Superior temporal gyrus (tissue), 1 donor: ENCODE results near the gene TCEA2.
A peak's percentile ranks its signal among the peaks of the same experiment; 100 is the strongest.
"Not testable (repeated sequence)": the region's sequence is repeated elsewhere in the genome, so short reads cannot be mapped to it uniquely, and the experiment has no call there.

ENCODE experiments used
- DNase-seq: peaks from one replicate; pipeline ENCODE4 v3.0.0-alpha.2; 2016; ENCODE audit errors: extremely low spot score

Gene TCEA2

DNA sequence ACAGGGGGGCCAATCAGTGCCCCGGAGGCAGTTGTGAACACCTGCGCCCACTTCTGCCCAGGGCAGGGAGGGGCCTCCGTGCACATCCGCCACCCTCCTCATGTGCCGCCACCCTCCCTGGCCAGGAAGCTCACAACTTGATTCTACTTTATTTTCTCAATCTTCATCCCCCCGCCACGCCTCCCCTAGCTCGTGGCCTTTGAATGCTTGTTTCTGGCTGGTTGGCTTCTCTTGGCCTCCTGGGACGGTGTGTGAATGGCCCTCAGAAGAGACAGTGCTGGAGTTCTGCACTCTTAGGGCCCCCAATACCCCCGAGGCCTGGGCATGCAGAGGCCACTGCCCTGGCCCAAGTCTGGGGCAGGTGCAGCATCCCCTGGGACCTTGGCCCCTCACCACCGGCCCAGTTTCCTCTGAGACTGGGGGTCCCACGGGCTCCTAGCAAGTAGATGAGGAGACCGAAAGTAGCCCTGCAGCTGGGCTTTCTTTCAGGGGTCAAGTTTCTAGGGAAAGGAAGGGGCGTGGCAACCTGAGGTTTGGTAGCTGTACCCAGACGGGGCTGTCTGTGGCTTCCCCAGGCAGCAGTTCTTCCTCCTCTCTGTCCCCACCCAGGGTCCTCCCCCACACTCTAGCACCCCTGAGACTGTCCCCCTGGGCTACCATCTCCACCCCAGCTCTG lies 15.0 kb downstream of the TCEA2 start:
- DNase-seq: no peak

DNA sequence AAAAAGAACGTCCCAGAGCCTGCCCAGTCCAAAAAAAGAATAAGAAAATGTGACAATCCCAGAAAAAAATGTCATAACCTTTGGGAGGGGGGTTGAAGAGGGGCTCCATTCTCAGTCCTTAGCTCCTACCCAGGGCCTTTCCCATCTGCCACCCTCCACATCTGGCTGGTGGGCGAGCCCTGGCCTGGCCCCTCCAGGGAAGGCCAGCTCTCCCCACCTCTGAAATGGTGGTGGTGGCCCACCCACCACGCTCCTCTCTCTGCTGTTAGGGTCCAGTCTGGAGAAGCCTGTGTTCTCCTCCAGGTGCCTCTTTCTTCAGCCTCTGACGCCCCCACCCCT lies 15.9 kb downstream of the TCEA2 start:
- no peak for DNase-seq

DNA sequence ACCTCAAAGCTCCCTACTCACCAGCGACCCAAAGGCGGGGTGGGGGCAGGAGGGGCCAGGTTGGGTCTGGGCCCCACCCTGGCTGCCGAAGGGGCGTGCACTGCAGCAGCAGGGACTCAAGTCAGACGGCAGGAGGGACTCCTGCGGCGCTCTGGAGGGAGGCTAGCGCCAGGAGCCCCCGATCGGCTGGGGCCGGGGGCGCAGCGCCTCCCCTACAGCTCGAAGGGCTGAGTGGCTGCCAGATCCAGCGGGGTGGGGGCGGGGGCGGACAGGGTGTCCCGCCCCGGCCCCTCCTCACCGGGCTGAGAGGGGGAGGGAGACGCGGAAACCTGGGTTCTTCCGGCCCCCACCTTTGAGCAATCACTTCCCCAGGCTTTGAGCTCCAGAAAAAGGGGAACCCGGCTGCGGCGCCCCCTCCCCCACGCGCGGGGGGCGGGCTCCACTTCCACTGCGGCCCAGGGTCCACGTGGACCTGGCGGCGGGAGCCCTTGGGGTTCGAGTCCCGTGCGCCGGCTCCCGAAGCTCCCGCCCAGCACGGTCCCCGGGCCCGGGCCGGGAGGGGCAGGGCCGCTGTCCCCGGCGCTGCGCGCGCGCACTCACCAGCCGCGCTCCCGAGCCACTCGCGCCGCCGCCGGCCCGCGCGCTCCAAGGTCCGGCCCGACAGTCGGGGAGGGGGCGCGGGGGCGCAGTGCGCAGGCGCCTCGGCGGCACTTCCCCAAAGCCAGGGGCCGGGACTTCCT lies 16.4 kb downstream of the TCEA2 start, which contains the start of gene RGS19:
Gene RGS19 (minus strand): TSS at position 246 of the 740 bp plus-strand sequence. CDS start 2,632 bp downstream, outside the sequence.
- no peak for DNase-seq

DNA sequence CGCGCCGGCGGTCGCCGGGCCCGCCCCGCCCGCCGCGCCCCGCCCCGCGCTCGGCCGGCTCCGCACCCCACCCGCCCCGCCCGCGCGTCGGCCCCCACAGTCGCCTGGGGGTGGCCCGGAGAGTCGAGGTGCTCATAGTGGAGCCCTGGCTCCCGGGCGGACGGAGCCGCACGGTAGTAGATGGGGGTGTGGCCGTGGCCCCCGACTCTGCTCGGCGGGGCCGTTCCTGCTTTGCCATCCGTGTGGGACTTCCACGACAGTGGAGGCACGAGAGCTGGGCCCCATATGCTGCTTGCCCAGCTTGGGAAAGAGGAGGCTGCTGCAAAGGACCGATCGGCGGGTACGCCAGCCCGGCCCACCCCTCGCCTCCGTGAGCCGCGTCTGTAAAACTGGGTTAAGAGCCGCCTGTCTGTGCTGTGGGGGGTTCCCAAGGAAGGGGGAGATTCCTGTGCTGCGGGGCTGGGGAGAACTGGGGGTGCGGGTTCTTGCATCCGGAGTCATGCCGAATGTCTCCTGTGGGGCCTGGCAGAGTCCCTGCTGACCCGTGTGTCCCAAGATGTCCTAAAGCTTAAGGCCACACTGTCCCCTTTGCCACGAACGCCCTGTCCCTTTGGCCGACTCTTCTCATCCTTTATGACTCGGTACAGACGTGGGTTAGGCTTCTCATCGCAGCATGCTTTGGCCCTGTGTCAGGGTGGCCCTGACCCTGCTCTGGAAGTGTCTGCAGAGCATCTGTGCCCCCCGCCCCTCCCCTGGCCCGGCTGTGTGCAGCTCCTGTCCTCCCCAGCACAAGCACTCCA lies 17.2 kb downstream of the TCEA2 start, which contains the start of gene OPRL1:
Gene OPRL1 (plus strand): TSS at position 70 of the 800 bp plus-strand sequence. CDS start 12,639 bp downstream, outside the sequence.
- DNase-seq: no peak

DNA sequence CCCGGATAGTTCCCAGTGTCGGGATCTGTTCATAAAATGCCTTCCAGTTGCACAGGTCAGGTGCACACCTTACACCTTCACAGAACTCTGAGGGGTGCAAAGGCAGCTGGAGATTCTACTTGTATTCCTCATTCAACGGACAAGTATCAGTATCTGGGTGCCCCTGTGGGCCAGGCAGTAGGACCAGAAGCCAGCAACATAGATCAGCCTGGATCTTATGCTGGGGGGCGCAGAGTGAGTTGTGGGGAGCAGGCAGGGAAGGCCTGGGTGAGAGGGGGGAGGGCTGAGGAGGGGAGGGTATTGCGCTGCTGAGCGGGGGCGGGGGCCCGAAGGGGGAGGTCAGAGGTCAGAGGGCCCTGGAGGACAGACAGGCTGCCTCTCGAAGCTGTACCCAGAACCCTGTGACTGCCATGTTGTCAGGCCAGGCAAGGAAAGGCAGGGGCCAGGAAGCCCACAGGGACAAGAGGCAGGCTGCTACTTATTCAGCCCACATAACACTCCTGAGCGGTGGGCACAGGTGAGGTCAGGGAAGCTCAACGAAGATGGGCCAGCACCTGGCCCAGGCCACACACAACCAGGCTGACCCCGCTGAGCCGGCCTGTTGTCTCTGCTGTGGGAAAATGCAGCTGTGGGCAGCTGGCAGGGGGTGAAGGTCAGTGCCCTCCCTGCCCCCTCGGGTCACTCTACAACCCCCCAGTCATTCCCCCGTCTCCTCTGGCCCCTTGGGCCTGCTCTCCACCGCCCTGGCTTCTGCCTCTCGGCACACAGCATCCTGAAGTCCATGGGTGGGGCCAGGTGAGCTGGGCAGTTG lies 18.0 kb downstream of the TCEA2 start:
- no peak for DNase-seq

DNA sequence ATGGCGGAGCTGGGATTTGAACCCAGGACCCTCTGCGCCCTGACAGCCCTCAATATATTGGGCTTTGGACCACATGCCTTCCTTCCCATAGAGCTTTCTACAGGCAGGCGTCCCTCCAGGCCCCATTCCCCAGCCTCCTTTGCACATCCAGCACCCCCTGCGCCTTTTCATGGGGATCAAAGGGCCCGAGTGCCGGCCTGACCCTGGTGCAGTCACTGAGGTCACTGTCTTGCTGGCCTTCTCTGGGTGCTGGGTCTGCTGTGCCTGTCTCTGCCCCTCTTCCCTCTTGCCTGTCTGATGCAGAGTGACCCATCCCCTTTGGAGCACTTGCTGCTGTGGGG lies 18.6 kb downstream of the TCEA2 start:
- no peak for DNase-seq

DNA sequence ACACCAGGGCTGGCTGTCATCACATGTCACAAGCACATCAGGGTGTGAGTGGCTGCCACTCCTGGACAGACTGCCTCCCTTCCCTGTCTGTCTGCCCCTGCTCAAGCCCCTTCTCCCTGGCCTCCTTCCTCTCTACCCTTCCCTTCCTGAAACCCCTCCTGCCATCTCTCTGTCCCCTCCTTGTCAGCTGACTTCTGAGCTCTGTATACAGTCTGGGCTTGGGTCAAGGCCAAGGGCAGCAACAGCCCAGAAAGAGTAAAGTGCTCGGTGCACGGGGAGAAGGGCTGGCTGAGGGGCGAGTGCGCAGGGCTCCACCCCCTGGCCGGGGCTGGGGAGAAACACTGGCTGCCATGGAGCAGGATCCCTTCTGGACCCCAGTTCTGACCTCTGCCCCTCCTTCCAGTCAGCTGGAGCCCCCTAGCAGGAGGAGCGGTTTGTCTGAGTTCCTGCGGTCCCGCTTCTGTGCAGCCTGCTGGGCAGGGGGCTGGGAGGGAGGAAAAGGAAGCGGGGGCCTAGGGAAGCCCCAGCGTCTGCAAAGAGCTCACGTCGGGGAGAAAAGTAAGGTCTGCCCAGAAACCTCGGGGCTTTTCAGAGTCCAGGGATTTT lies 19.2 kb downstream of the TCEA2 start:
- DNase-seq: no peak

DNA sequence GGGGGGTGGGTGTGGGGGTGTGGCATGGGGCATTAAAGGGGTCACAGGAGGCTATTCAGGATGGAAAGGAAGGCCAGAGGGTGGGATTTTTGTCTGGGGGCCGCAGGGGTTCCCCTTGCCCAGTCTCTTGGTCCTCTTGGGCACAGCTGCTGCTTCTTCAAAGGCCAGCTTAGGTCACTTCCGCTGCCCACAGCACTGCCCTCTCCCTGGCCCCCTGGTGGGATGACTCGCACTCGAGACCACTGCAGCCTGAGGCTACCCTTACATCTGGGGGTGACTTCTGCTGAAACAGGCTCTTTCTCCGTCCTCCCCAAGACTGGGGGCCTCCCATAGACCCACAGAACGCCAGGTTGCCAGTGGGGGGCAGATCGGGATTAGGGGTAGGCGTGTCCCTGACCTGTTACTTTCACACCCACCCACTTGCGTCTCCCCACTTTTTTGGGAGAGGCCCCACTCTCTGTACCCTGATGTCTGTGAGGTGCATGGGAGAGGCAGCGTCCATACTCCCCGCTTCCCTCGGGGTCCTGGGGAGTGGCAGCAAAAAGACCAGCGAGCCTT lies 19.9 kb downstream of the TCEA2 start:
- no peak for DNase-seq

DNA sequence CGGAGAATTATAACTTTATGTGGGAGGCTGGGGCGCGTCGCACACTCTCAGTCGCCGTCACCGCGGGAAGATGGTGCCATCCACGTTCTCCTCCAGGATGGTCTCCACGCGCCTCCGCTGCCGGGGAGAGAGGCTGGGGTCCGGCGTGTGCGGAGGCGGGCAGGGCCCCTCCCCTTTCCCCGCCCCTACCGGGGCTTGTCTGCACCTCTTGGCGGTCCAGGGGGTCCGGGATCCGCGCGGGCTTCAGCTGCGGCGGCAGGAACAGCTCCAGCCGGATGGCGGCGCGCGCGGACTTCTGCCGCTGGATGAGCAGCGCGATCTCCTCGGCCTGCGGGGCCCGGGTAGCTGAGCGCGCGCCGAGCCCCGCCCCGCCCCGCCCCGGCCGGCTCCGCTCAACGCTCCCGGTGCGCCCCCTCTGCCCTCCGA lies 20.4 kb downstream of the TCEA2 start:
- peak; percentile 67 for DNase-seq

DNA sequence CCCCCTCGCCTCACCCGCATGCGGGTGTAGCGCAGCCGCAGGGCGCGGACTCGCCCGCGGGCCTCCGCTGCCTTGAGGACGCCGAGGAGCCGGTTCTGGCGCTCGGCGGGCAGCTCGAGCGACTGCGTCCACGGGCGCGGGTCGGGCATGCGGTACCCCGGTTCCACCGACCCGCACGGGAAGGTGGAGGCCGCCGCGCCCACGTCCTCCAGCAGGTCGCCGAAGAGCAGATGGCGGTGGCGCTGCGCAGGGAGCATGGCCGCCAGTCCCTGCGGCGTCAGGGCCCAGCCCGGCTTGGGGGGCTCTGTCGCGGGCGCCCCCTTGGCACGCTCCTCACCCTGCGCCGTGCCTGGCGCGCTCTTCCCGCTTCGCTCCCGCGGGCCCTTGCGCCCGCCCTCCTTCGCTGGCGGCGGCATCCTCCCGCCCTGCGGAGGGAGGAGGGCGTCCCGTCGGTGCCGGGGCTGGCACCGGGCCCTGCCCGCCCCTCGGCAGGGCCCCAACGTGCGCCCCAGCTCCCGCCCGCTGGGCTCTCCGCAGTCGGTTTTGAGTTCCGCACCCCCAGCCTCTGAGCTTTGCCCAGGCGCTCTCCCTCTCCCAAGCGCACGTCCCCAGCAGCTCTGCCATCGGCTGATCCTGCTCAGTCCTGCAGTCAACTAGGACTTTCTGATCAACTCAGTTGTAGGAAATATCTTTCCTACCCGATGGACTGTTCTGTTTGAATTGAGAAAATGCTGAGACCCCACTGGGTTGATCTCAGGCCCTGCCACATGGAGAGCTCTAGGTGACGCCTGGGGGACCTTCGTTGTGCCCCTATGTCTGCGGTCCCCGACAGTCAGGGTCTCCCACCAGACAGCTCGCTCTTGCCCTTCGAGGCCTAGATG lies 21.0 kb downstream of the TCEA2 start, which contains the start of gene LKAAEAR1:
Gene LKAAEAR1 (minus strand): TSS at position 595 of the 881 bp plus-strand sequence. CDS start 179 bp downstream, at position 416.
- DNase-seq: no peak

DNA sequence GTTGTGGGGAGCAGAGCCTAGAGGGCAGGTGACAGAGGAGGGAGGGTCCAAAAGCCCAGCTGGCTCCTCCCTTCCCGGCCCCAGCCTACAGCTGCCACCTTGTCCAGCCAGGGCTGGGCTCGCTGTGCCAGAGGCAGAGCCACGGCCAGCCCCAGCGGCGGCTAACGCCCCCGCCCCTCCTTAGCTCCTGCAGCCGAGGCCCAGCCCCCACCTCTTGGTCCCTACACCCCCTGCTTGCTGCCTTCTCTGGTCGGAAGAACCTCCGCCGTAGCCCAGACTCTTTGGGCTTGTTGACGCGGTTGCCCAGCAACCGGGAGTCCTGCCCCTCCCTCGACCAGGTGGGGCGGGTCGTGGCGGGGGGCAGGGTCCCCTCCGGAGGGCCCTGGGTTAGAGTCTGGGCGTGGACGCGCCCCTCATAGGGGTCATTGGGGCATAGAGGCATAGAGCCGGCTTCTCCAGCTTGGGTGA lies 21.7 kb downstream of the TCEA2 start:
- DNase-seq: no peak

DNA sequence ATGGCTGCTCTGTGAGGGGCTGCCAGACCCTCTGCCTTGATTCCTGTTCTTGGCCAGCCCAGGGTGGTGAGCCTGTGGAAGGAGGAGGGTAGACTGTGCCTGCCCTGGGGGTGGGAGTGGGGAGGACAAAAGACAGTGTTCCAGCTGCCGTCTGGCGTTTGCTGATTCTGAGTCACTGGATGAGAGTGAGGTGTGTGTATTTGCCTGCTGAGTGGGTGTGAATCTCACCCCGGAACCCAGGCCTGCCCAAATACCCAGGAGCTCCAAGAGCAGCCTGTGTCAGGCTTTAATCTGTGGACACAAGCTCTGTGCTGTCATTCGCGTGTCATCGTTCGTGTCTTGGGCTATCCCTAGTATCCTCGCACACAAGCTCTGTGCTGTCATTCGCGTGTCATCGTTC lies 23.8 kb downstream of the TCEA2 start:
- no peak for DNase-seq

DNA sequence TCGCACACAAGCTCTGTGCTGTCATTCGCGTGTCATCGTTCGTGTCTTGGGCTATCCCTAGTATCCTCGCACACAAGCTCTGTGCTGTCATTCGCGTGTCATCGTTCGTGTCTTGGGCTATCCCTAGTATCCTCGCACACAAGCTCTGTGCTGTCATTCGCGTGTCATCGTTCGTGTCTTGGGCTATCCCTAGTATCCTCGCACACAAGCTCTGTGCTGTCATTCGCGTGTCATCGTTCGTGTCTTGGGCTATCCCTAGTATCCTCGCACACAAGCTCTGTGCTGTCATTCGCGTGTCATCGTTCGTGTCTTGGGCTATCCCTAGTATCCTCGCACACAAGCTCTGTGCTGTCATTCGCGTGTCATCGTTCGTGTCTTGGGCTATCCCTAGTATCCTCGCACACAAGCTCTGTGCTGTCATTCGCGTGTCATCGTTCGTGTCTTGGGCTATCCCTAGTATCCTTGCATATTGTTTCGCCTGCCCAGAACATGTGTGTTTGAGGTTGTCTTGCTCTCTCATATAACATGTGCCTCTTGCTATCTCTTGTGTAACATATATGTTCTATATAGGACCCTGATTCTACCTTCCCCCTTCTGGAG lies 24.3 kb downstream of the TCEA2 start:
- not testable (repeated sequence) for DNase-seq

DNA sequence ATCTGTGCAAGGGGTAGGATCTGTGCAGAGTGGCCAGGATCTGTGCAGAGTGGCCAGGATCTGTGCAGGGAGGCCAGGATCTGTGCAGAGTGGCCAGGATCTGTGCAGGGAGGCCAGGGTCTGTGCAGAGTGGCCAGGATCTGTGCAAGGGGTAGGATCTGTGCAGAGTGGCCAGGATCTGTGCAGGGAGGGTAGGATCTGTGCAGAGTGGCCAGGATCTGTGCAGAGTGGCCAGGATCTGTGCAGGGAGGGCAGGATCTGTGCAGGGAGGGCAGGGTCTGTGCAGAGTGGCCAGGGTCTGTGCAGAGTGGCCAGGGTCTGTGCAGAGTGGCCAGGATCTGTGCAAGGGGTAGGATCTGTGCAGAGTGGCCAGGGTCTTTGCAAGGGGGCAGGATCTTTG lies 25.6 kb downstream of the TCEA2 start:
- not testable (repeated sequence) for DNase-seq

DNA sequence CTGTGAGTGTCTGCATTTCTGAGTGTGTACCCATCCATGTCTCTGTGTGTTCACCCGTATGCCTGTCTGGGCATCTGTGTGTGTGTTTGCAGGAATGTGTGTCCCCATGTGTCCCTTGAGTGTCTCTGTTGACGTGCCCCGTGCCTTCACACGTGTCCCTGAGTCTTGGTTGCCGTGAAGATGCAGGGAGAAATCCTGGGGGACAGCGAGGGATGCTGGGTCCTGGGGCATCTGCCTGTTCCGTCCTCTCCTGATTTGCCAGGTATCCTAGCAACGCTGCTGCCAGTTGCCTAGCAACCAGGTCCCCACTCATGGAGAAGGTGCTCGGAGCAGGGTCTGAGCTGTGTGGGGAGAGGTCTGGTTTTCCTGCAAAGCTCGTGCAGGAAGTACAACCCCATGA lies 27.2 kb downstream of the TCEA2 start:
- DNase-seq: peak; percentile 57

DNA sequence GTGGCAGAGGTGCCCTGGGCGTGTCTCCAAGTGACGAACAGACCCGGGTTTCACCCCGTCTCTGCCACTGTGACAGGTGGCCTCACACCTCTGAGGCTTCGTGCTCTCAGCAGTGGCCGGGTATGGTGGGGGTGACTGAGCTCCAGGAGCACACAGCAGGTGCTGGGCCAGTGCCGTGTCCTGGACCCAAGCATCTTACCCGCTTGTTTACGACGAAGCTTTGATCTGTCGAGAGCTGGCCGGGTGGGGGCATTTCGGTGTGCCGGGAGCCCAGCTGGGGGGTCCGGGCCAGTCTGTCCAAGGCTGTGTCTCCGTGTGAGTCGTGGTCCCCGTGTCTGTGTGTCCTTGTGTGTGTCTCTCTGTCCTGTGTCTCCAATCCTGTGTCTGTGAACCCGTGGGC lies 28.3 kb downstream of the TCEA2 start:
- no peak for DNase-seq

DNA sequence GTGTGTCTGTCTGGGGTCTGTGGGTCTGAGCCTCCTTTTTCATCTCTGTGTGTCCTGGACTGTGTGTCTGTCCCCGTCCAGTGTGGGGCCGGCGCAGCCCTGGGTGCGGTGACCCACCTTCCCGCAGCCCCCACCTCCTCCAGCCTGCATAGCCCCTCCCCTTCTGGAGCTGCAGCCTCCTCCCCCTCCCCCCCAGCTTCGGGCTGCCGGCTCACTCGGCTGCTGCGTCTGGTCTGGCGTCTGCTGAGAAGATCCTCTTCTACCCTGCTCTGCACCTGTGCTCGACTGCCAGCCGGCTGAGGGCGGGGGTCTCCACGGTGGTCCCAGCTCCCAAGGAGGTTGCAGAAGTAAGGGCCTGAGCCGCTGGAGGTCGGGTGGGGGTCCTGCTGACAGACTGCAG lies 28.8 kb downstream of the TCEA2 start:
- DNase-seq: no peak

DNA sequence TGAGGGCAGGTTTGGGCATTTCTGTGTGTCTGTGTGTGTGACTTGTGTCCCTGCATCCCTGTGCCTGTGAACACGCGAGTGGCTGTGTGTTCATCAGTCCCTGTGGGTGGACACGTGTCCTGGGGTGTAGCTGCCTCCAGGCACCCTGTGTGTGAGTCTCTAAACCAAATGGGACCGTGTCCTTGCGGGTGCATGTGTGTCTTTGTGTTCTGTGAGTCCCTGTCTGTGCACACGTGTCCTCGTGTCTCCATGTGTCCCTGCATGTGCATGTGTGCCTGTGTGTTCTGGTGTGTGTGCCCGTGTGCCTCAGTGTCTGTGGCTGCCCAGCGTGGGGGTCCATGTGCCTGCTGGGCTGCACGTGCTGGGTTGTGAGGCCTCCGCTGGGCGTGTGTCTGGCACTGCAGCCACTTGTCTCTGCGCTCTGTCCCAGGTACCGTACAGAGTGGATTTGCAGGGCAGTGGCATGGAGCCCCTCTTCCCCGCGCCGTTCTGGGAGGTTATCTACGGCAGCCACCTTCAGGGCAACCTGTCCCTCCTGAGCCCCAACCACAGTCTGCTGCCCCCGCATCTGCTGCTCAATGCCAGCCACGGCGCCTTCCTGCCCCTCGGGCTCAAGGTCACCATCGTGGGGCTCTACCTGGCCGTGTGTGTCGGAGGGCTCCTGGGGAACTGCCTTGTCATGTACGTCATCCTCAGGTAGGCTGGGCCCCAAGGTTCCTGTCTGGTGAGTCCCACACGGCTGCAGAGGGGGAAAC lies 29.4 kb downstream of the TCEA2 start:
- DNase-seq: no peak
